Measurements from ENCODE around the gene C4A. TPM values are rescaled to one million over a fixed set of nuclear protein-coding genes. Genes with fewer than 3 reads are reported as not detected.

Gene C4A
- total RNA-seq, 1 experiment from 2014 or later = 4.3 TPM

GRCh38 chr6:31948753-31949413 is 33.0 kb upstream of the C4A start:
- Mint-ChIP-seq H3K4me3 (no peak overlapping the region), H3K36me3 (ENCODE audit: insufficient read depth in 1 of 3, low read depth in 3 of 3) (peaks cover 8 to 37% (median 21%) of the 10 kb centered on the region in 3 experiments; a peak in 6 of 7 replicates), H3K27ac (peak overlapping the region in 1 of 3 experiments; percentile 3; a peak in 2 of 7 replicates), H3K9me3 (no peaks in the 10 kb centered on the region), H3K27me3 (ENCODE audit: low read depth) (peaks cover 43% of the 10 kb centered on the region), H3K4me1 (peaks cover 5 to 8% of the 10 kb centered on the region in 2 experiments; a peak in 3 of 4 replicates)
- H3K27ac ChIP-seq (ENCODE audit: insufficient read length, low read depth, low read length) = no peak overlapping the region
- no peak for TF ChIP-seq CTCF (conservative IDR thresholded peaks at IDR 0.05)
- H2AK5ac ChIP-seq (ENCODE audit: insufficient read length, low read length) = no peak overlapping the region
- no peak overlapping the region for H4K91ac ChIP-seq (ENCODE audit: insufficient read length, low read depth, low read length)
- no peak overlapping the region for H3K56ac ChIP-seq (ENCODE audit: insufficient read length, low read depth, low read length)
- H2BK120ac ChIP-seq (ENCODE audit: low read depth, low read length, poor library complexity, severe bottlenecking) = no peak overlapping the region
- no peak overlapping the region for H3K23ac ChIP-seq (ENCODE audit: insufficient read length, low read depth, low read length)
- no peak overlapping the region for H3K4ac ChIP-seq (ENCODE audit: low read depth, low read length)
- no CpG with 5 or more reads among the region's 6 CpGs for WGBS (ENCODE audit: extremely low coverage, insufficient read length, low lambda C conversion rate)
- H2BK5ac ChIP-seq (ENCODE audit: insufficient read length, low read length) = no peak overlapping the region
- no peak overlapping the region for H3T11ph ChIP-seq (ENCODE audit: low read length)
- H3K18ac ChIP-seq (ENCODE audit: insufficient read length, low read depth, low read length) = no peak overlapping the region
- H2BK20ac ChIP-seq (ENCODE audit: low read depth, low read length, poor library complexity, severe bottlenecking) = no peak overlapping the region
- H2BK15ac ChIP-seq (ENCODE audit: low read depth, low read length) = no peak overlapping the region
- no peak overlapping the region for H2BK12ac ChIP-seq (ENCODE audit: insufficient read length, low read depth, low read length)
- no peak for DNase-seq
- peaks cover 2% of the 10 kb centered on the region for H4K20me1 ChIP-seq (ENCODE audit: control insufficient read depth, insufficient read depth, insufficient read length)
- H3K9ac ChIP-seq (ENCODE audit: extremely low read depth, insufficient read length, low read length) = no peak overlapping the region
- no peaks in the 10 kb centered on the region for H3K23me2 ChIP-seq (ENCODE audit: insufficient read length, low read depth, low read length, poor library complexity, severe bottlenecking)
- no peaks in the 10 kb centered on the region for H3K27me3 ChIP-seq (ENCODE audit: insufficient read depth, low read length)
- H4K5ac ChIP-seq (ENCODE audit: insufficient read length, low read depth, low read length) = no peak overlapping the region
- H3K79me1 ChIP-seq (ENCODE audit: insufficient read depth, low read depth, low read length, poor library complexity, severe bottlenecking) = no peaks in the 10 kb centered on the region
- no peaks in the 10 kb centered on the region for H3K4me1 ChIP-seq (ENCODE audit: insufficient read depth, low read length)
- H3K79me2 ChIP-seq (ENCODE audit: insufficient read depth, low read length) = no peaks in the 10 kb centered on the region
- no peak overlapping the region for H3K14ac ChIP-seq (ENCODE audit: insufficient read depth, low read length)
- H3K9me3 ChIP-seq (ENCODE audit: control insufficient read depth, low read depth, low read length) = no peaks in the 10 kb centered on the region
- H3K4me2 ChIP-seq (ENCODE audit: insufficient read depth, insufficient read length, low read length) = no peak overlapping the region
- H4K8ac ChIP-seq (replicated peaks; ENCODE audit: insufficient read length, low read depth, low read length) = no peak overlapping the region
- H2AFZ ChIP-seq (ENCODE audit: low read length) = no peak overlapping the region

All from H9 (cell line).